GM18505 (cell line): ENCODE data around the gene IDH3A.

Experiments used
- ATAC-seq: cut with Tn5 transposase; IDR thresholded peaks from one replicate; pipeline ENCODE4 v1.9.1; 2021; ENCODE audit not compliant: unreplicated experiment
- POLR2A ChIP-seq: IDR thresholded peaks from 4 replicates; pipeline ENCODE4 v1.6.1; 2011; ENCODE audit warnings: borderline replicate concordance; ENCODE audit not compliant: insufficient read depth, insufficient read length; ENCODE audit errors: extremely low read depth

Gene IDH3A

GRCh38 chr15:78206326-78207109, 57.4 kb downstream of the IDH3A start:
- TF ChIP-seq POLR2A: no peak
- no peak for ATAC-seq

GRCh38 chr15:78207110-78207458, 57.9 kb downstream of the IDH3A start:
- no peak for TF ChIP-seq POLR2A
- no peak for ATAC-seq

- TF ChIP-seq POLR2A: no peak
- ATAC-seq: no peak
Measured at GRCh38 chr15:78207641-78208340, 58.6 kb downstream of the IDH3A start.

DNA sequence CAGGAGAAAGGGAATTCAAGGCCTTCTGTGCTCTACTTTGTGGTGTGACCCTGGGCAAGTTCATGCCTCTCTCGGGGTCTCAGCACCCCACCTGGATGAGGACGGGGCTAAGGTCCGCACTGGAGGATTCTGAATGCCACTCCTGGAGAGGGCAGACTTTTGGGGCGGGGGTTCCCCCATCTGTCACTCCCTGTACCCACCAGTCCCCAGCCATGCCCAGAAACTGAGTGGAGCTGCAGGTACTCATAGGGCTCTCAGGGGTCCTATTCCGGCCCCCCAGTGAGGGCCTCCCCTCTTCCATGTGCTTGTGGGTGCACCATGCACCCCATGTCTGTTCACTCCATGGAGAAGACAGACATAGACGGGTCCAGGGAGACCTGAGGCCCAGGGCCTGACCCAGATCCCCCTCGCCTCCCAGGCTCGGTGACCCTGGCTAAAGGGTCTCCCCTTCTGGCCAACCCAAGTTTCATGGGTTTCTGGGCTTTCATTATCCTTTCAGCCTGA, 59.2 kb downstream of the IDH3A start:
- TF ChIP-seq POLR2A: no peak
- no peak for ATAC-seq

DNA sequence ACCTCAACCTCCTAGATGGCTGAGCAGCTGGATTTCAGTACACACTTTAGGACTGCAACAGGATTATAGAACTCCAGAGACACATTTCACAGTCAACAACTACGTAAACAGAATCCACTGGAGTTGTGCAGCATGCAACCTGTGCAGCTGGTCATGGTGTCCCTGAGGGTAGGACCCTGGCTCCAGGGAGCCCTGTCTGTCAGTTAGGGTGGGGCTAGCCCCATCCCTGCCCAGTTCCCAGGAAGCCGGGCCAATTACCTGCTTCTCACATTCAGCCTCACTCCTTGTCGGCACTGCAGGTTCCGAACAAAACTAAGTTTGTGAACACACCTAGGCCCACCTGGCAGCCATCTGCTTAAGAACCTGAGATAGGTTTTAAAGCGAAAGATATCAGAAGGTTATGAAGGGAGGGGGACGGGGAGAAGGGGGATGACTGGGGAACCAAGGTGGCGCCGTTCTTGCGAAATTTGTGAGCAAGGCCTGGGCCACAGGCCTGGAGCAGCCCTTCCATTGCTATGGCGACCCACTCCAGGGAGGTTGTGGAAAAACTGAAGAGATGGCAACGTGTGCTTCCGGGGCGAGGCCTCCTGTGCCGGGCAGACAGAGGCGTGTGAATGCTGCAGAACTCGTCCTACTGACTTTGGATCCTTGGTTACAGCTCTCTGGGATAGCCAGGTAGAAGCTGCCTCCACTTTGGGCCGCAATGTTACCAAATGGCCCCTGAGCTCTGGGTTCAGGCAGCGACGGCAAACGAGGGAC, 59.9 kb downstream of the IDH3A start:
- no peak for TF ChIP-seq POLR2A
- ATAC-seq: no peak

DNA sequence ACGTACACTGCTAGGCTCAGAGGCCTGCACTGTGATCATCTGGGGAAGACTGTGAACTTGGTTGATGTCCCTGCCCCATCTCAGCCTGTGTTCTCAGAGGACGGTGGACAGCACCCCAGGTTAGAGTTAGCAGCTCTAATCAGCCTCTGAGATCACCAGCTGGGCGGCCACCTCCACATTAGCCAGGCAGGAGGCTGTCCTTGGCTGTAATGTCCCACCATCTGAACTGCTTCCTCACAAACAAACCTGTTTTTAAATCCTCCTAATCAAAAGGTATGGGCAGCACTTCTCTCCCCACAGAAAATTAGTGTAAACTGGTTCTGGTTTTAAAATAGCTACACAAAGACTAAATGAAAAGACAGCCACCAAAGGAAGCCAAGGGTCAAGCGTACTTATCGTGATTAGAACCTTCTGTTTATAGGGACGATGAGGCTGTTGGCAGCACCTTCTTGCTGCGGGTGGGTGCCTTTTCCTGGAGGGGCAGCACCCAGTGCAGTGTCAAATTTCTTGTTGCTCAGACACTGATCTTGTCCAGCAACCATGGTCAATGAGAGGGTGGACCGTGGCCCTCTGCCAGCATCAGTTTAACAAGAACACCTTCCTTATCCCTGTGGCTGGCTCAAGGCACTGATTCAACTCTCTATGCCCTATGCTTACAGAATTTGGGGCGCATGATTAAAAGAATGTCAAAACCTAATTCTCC, 60.6 kb downstream of the IDH3A start:
- no peak for TF ChIP-seq POLR2A

GRCh38 chr15:78210349-78210717, 61.2 kb downstream of the IDH3A start:
- TF ChIP-seq POLR2A: no peak
- ATAC-seq: no peak

More for the DNA sequence above, 60.6 kb downstream of the IDH3A start:
- ATAC-seq: no peak

- ATAC-seq: no peak
- no peak for TF ChIP-seq POLR2A
Measured at GRCh38 chr15:78211189-78211921, 62.2 kb downstream of the IDH3A start.

- no peak for ATAC-seq
- no peak for TF ChIP-seq POLR2A
Measured at GRCh38 chr15:78212008-78212407, 62.8 kb downstream of the IDH3A start.

- TF ChIP-seq POLR2A: no peak
- no peak for ATAC-seq
Measured at GRCh38 chr15:78212546-78213424, 63.6 kb downstream of the IDH3A start.

DNA sequence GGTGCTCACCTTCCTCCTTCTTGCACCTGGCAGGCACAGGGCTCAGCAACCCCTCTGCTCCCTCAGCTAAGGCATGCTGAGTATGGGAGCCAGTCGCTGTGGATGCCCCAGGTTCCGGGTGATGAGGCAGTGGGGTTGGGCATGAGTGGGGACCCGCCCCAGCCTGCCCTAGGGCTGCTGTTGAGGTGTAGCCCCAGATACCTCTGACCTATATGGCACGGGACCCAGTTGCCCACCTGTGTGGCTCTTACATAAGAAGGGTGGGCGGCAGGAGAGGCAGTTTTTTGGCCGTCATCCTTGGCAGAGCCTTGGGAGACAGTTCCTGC, 64.2 kb downstream of the IDH3A start:
- TF ChIP-seq POLR2A: no peak

GRCh38 chr15:78213956-78214355, 64.8 kb downstream of the IDH3A start:
- no peak for ATAC-seq
- TF ChIP-seq POLR2A: no peak

More for the DNA sequence above, 64.2 kb downstream of the IDH3A start:
- no peak for ATAC-seq
